Endothelial cell of hepatic sinusoid (primary cell): ENCODE measurements around the gene WDR17.

Experiments used
- in situ Hi-C: cut with HindIII; loops from 2 replicates; pipeline ENCODE4 v1.10.0; 2017; ENCODE audit warnings: low sequenced_read_pairs

Gene WDR17

DNA sequence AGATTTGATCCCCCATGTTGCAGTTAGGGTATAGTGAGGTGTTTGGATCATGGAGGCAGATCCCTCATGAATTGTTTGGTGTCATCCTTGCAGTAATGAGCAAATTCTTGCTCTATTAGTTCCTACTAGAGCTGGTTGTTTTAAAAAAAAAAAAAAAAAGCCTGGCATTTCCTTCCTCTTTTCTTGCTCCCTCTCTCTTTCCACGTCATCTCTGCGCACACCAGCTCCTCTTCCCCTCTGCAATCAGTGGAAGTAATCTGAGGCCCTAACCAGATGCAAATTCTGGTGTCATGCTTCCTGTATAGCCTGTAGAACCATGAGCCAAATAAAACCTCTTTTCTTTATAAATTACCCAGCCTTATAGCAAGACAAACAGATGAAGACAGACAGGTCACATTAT is 24.5 kb downstream of the WDR17 start:
- in situ Hi-C loops, result no loop called here

- in situ Hi-C loops, result no loop called here
These were observed 33.7 kb downstream of the WDR17 start for GRCh38 chr4:176099314-176099713.

DNA sequence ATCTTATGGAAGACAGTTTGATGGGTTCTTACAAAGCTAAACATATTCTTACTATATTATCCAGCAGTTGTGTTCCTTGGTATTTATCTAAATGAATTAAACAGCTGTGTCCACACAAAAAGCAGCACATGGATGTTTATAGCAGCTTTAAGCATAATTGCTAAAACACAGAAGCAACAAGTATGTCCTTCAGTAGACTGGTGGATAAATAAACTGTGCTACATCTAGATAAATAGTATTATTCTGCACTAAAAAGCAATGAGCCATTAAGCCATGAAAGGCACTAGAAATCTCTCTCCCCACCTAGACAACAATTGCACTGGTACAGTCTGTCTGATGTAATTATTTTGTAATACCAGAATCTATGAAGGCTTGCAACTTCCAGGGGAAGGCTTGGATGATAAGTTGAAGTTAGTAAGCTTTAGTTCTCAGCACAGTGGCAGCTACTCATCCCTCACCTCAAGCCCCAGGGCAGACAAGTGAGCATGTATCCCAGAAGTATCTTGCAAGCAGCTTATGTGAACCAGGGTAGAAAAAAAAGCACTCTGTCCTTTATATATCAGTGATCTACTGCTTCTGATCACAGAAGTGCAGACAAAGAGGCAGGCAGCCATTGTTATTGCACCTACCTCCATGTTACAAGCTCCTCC is 36.9 kb downstream of the WDR17 start:
- in situ Hi-C loops, result no loop called here

GRCh38 chr4:176107695-176108094 is 42.1 kb downstream of the WDR17 start:
- in situ Hi-C loops, result no loop called here

DNA sequence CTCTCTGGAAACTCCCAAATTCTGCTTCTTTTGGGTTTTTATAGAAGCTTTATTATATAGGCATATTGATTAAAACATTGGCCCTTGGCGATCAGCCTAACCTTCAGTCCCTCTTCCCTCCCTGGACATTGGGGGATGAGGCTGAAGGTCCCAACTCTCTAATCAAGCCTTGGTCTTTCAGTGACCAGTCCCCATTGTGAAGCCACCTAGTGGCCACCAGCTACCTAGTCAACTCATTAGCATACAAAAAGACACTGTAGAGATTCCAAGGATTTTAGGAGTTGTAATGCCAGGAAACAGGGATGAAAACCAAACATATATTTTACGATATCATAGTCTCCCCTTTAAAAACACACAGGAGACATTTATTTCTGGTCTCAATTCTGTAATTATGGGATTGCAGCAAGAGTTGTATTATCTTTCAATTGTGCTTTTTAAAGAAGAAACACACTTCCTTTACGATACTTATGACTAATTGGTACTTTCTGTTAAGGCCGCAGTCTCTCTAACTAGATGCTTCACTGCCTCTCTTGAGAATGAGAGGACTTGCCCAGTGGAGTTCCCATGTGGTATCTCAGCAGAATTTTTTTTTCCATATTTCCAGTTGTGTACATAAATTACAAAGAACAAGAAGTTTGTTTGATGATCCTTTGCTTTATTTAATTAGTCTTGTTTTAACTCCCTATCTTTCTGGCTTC is 58.2 kb downstream of the WDR17 start:
- in situ Hi-C loops, result no loop called here

- in situ Hi-C loops, result no loop called here
These were observed 59.4 kb downstream of the WDR17 start for GRCh38 chr4:176125063-176125462.

DNA sequence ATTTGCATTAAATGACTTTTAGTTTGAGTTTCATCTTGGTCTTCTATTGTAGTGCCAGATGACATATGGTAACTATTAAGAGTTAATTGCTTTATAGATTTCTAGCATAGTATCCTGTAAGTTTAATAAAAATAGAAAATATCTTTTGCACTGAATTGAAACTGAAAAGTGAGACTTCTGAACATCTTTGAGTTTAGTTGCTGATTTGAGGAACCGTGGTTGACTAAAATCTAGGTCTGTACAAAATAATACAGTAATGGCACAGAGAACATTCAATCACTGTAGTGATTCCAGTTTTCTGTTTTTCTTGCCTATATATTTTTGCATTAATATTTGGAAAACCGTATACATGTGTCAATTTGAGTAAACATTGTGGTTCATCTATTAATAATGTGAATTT is 69.0 kb downstream of the WDR17 start:
- in situ Hi-C loops, result no loop called here

DNA sequence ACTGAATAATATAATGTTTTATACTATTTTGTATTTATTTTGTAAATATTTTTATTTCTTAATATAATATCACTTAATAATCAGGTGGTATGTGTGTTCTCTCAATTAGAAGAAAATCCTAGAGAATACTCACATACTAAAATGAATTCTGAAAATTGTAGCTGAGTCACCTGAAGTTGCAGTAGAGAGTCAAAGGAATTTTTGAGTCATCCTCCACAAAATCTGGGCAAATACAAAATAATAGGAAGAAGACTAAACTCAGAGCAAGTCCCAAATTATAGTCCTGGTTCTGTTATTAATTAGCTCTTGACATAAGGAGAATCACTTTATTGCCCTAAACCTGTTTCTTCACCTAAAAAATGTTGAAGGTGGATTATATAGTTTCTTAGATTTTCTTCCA is 72.0 kb downstream of the WDR17 start:
- in situ Hi-C loops, result no loop called here

DNA sequence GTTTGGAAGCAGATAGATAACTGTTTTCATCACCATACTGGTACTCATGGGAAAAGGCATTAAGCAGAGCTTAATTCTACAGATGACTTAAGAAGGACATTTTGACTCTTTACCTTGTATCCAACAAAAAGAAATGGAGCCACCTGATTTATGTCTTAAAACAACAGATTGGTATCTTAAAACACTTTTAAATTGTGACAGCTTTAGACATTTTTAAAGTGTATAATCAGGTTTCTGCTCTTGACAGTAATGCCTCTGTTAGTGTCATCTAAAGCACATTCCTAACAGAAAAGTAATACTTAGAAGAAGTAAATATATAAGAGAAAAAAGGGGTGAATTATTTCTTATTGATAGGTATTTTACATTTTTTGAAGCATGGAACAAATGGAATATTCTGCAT is 73.9 kb downstream of the WDR17 start:
- in situ Hi-C loops, result no loop called here

GRCh38 chr4:176142253-176142652 is 76.6 kb downstream of the WDR17 start:
- in situ Hi-C loops, result no loop called here

DNA sequence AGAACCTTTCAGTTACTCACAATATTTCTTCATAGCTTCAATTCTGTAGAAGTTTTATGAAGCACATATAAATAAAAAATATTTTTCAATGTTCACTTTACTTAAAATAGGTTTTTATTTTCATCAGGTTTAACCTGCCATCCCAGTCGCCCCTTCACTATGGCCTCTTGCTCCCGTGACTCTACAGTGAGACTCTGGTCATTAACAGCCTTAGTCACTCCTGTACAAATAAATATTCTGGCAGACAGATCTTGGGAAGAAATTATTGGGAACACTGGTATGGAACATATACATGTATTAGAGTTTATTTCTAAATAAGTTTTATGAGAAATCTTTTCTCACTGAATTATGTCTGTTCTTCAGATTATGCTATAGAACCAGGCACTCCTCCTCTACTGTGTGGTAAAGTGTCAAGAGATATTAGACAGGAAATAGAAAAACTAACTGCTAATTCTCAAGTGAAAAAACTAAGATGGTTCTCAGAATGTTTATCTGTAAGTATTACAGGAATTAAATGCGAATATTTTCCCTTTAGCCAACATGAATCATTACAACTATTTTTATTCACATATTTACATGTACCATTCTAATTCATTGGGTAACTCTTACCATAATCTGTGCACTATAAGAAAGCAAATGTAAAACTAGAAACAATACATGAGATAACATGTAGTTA is 84.2 kb downstream of the WDR17 start:
- in situ Hi-C loops, result no loop called here

- in situ Hi-C loops, result no loop called here
These were observed 84.7 kb downstream of the WDR17 start for GRCh38 chr4:176150356-176150682.

- in situ Hi-C loops, result no loop called here
These were observed 85.1 kb downstream of the WDR17 start for GRCh38 chr4:176150704-176151103.

- in situ Hi-C loops, result no loop called here
These were observed 87.5 kb downstream of the WDR17 start for GRCh38 chr4:176153124-176153523.

- in situ Hi-C loops, result no loop called here
These were observed 91.0 kb downstream of the WDR17 start for GRCh38 chr4:176156656-176157055.

DNA sequence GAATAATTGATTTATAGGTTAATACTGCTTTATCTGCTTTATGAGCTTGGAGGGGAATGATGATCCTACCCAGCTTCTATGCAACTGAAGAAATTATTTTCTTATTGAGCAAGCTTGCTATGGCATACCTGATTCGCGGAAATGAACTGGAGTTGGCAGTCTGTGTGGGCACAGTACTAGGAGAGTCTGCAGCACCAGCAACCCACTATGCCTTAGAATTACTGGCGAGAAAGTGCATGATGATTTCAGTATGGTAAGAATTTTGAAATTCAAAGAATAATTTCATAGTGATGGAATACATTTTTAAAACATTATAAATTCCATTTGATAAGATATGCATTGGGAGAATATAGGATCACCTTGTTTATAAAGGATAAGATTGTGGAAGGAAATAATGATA is 97.4 kb downstream of the WDR17 start:
- in situ Hi-C loops, result no loop called here

GRCh38 chr4:176185051-176185450 is 119.4 kb downstream of the WDR17 start:
- in situ Hi-C loops, result no loop called here

GRCh38 chr4:176186067-176186466 is 120.4 kb downstream of the WDR17 start:
- in situ Hi-C loops, result no loop called here

DNA sequence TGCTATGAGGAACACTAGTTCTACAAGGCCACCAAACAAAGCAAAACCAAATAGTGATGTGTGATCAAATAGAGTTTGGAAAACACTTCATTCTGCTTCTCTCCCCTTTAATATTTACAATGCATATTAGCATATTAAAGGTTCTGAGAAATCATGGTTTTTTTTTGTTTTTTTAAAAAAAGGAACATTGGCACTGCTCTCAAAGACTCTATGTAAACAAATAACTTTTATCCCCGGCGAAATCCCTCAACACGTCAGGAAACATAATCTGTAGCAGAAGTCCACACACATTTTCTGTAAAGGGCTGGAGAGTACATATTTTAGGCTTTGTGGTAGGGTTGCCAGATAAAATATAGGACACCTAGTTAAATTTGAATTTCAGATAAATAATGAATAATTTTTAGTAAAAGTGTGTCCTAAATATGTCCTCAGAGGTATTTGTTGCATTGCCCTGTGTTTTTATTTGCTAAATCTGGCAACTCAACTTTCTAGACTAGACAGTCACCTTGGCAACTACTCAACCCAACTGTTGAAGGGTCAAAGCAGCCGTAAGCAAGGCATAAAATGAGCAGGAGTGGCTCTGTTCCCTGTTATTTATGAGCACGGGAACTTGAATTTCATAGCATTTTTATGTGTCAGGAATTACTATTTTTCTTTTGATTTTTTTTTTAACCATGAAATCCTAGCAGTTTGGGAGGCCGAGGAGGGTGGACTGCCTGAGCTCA is 121.2 kb downstream of the WDR17 start:
- in situ Hi-C loops, result no loop called here

- in situ Hi-C loops, result no loop called here
These were observed 122.0 kb downstream of the WDR17 start for GRCh38 chr4:176187624-176188023.

DNA sequence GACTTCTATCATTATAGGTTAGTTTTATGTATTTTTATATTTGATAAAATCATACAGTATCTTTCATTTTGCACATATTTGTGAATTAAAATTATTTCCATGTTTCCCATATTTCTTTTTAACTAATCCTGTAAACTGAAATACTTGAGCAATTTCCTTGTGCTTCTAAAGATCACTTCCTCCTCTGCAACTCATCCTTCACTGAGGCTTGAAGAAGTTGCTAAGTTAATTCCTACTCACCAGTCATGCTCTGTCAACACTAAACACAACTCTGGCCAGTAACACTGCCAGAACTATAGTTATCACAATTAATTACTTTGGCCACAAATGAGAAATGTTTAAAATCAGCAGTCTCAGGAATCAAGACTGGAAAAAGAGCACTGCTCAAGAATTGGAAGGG is 123.0 kb downstream of the WDR17 start:
- in situ Hi-C loops, result no loop called here
